GM12864 (cell line): ENCODE data around the gene CDA.

Experiments used
- DNase-seq: peaks from one replicate; pipeline ENCODE4 v3.0.0-alpha.2; 2011; ENCODE audit warnings: low read depth
- H3K4me3 ChIP-seq: 2 replicates; pipeline ENCODE4 v1.5.1; 2011; ENCODE audit warnings: mild to moderate bottlenecking, low read depth, low read length, control low read depth
- CTCF ChIP-seq: IDR thresholded peaks from 2 replicates; pipeline ENCODE4 v1.5.1; 2011; ENCODE audit warnings: low read depth, mild to moderate bottlenecking, moderate library complexity, low read length, control low read depth, inconsistent platforms; ENCODE audit errors: missing control alignments

Gene CDA

DNA sequence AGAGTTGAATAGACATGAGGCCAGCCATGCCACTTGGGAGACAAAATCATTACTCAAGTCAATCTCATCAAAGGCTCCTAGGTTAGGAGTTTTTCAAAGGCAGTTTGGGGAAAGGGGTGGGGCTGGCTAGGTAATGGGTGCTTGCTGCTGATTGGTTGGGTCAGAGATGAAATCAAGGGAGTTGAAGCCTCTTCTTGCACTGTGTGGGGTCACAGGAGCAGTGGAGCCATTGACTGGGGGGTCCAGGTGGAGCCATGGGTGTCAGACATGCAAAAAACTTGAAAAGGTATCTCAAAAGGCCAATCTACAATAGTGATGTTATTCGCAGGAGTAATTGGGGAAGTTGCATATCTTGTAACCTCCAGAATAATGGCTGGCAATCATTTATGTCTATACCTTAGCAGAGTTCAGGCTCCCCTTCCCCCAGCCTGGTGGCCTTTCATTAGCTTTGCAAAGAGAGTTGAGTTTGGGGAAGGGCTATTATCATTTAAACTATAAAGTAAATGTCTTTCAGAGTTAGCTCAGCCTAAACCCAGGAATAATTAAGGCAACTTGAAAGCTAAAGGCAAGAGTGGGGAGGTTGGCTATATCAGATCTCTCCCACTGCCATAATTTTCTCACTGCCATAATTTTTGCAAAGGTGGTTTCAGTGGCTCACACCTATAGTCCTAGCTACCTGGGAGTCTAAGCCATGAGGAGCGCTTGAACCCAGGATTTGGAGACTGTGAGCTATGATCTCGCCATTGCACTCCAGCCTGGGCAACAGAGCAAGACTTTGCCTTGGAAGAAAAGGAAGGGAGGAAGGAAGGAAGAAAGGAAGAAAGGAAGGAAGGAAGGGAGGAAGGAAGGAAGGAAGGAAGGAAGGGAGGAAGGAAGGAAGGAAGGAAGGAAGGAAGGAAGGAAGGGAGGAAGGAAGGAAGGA lies 36.5 kb downstream of the CDA start:
- no peak for DNase-seq
- TF ChIP-seq CTCF = no peak
- H3K4me3 ChIP-seq = no peak overlapping the region

DNA sequence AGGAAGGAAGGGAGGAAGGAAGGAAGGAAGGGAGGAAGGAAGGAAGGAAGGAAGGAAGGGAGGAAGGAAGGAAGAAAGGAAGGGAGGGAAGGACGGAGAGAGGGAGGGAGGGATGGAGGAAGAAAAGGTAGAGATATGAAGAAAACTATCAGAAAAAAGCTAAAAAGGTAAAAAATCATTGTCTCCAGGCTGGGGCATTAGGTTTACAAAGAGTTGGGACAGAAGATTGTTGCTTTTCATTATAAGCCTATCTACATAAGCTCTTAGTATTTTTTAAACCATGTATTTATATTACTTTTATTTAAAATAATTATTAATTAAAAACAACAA lies 37.2 kb downstream of the CDA start:
- no peak for DNase-seq
- no peak for TF ChIP-seq CTCF

GRCh38 chr1:20626524-20626923 lies 37.6 kb downstream of the CDA start:
- no peak for TF ChIP-seq CTCF
- no peak overlapping the region for H3K4me3 ChIP-seq

More for the DNA sequence above, 37.2 kb downstream of the CDA start:
- H3K4me3 ChIP-seq = no peak overlapping the region

DNA sequence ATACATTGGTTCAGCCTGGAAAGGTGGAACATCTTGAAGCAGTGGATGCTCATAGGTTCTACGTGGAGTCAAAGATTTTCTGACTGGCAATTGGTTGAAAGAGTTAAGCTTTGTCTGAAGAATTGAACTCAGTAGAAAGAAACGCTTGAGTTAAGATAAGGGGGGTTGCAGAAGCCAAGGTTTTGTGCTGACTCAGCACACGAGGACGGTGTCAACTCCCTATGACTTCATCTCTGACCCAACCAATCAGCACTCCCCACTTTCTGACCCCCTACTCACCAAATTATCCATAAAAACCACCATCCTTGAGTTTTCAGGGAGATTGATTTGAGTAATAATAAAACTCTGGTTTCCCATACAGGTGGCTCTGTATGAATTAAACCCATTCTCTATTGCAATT lies 41.8 kb downstream of the CDA start:
- no peak overlapping the region for H3K4me3 ChIP-seq
- no peak for TF ChIP-seq CTCF
- DNase-seq = no peak

More at GRCh38 chr1:20626524-20626923, 37.6 kb downstream of the CDA start:
- DNase-seq = no peak

DNA sequence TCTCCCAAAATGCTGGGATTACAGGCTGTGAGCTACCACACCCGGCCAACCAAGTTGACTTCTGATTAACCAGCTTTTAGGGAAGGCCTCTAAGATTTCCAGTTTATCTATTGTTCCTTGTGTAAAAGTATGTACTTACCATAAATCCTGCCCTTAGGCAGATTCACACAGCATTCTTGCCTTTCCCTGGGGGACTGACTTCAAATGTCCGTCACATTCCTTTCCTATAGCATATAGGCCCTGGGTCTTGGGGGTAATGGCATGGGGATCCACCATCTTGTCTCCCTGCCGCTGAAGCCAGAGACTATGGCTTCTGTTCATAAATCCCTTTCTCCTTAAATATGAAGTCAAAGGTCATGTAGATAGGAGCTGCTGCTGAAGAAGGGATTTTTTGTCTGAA lies 43.5 kb downstream of the CDA start:
- no peak for TF ChIP-seq CTCF
- DNase-seq = no peak

DNA sequence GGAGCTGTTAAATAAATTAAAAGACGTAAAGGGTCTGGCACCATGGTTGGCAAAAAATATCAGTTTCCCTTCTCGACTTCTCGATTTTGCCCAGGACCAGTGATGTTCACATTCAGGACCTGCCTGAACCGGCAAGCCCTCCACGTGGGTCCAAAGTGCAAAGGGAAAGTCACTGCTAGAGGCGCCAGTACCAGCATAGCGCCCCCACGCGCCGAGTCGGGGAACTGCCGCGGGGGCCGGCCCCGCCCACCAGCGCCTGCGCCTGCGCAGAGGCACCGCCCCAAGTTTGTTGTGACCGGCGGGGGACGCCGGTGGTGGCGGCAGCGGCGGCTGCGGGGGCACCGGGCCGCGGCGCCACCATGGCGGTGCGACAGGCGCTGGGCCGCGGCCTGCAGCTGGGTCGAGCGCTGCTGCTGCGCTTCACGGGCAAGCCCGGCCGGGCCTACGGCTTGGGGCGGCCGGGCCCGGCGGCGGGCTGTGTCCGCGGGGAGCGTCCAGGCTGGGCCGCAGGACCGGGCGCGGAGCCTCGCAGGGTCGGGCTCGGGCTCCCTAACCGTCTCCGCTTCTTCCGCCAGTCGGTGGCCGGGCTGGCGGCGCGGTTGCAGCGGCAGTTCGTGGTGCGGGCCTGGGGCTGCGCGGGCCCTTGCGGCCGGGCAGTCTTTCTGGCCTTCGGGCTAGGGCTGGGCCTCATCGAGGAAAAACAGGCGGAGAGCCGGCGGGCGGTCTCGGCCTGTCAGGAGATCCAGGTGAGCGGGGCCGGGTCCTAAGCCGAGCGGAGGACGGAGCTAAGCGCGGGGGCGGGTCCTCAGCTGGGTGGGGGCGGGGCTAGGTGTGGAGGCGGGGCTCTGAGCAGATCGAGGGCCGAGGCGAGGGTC lies 44.5 kb downstream of the CDA start, which contains the start of gene PINK1:
Gene PINK1, plus strand, starts transcription at position 269 of the 875 bp plus-strand sequence. Its CDS starts 91 bp downstream, at position 360.
- peak; percentile 98 for TF ChIP-seq CTCF
- DNase-seq = no peak
- H3K4me3 ChIP-seq = peak within 1 kb of the TSS; percentile 84

More for the DNA sequence above, 43.5 kb downstream of the CDA start:
- no peak overlapping the region for H3K4me3 ChIP-seq
